CD14-positive monocyte (primary cell): ENCODE results near the gene FHIT. TPM values are rescaled to one million over a fixed set of nuclear protein-coding genes. Genes with fewer than 3 reads are reported as not detected.

Experiments used
- DNase-seq, 3 donors: peaks; one replicate each; pipeline ENCODE4 v3.0.0-alpha.2; 2011 to 2022
- H2AFZ ChIP-seq: 2 replicates; pipeline ENCODE4 v1.6.0; 2012; ENCODE audit warnings: mild to moderate bottlenecking, low read depth, low read length, inconsistent platforms; ENCODE audit not compliant: insufficient read depth, poor library complexity, severe bottlenecking
- H3K27ac ChIP-seq, 2 donors: 1 replicate in 1 of 2; 2 replicates in 1 of 2; pipeline ENCODE4 v1.5.1; 2012 to 2013; ENCODE audit warnings: low read length in 2 of 2, control low read depth in 1 of 2, inconsistent platforms in 1 of 2, low read depth in 1 of 2, mild to moderate bottlenecking in 1 of 2
- H3K27me3 ChIP-seq, 2 donors: one replicate each; pipeline versions ENCODE4 v1.6.0 to v1.6.1; 2011 to 2013; ENCODE audit warnings: low read length in 2 of 2; ENCODE audit not compliant: control insufficient read depth in 2 of 2, insufficient read depth in 2 of 2
- H3K36me3 ChIP-seq, 2 donors: replicated peaks in 1 of 2; 1 replicate in 1 of 2; 2 replicates in 1 of 2; pipeline versions ENCODE4 v1.5.1 to v1.6.1; 2012 to 2013; ENCODE audit warnings: low read length in 2 of 2, control low read depth in 1 of 2, inconsistent platforms in 1 of 2, mild to moderate bottlenecking in 1 of 2; ENCODE audit not compliant: insufficient read depth in 2 of 2, control insufficient read depth in 1 of 2
- H3K4me1 ChIP-seq, 2 donors: 1 replicate in 1 of 2; 2 replicates in 1 of 2; pipeline versions ENCODE4 v1.5.1 to v1.6.1; 2012 to 2013; ENCODE audit warnings: low read length in 2 of 2, control low read depth in 1 of 2, inconsistent platforms in 1 of 2, mild to moderate bottlenecking in 1 of 2, moderate library complexity in 1 of 2; ENCODE audit not compliant: insufficient read depth in 2 of 2, control insufficient read depth in 1 of 2
- H3K4me2 ChIP-seq: replicated peaks from 2 replicates; pipeline ENCODE3; 2012; ENCODE audit warnings: low read length, moderate library complexity, mild to moderate bottlenecking; ENCODE audit not compliant: poor library complexity, severe bottlenecking; ENCODE audit errors: extremely low read depth
- H3K4me3 ChIP-seq, 3 experiments: fragments of 200-600 bp in 1 of 3; sonication (generic) in 1 of 3; replicated peaks in 1 of 3; 1 replicate in 2 of 3; 2 replicates in 1 of 3; pipeline ENCODE4 v1.5.1; 2011 to 2013; ENCODE audit warnings: low read length in 3 of 3, mild to moderate bottlenecking in 3 of 3, control low read depth in 2 of 3, low read depth in 2 of 3, inconsistent platforms in 1 of 3, moderate library complexity in 1 of 3
- H3K79me2 ChIP-seq: 2 replicates; pipeline ENCODE4 v1.6.0; 2012; ENCODE audit warnings: mild to moderate bottlenecking, control low read depth, inconsistent platforms, low read length, moderate library complexity; ENCODE audit not compliant: insufficient read depth
- H3K9ac ChIP-seq: 2 replicates; pipeline ENCODE4 v1.6.0; 2017; ENCODE audit warnings: low read length, mild to moderate bottlenecking; ENCODE audit not compliant: insufficient read depth, poor library complexity, severe bottlenecking
- H3K9me3 ChIP-seq, 2 donors: replicated peaks in 1 of 2; 1 replicate in 1 of 2; 2 replicates in 1 of 2; pipeline versions ENCODE4 v1.5.1 to v1.6.1; 2012 to 2013; ENCODE audit warnings: low read length in 2 of 2, control low read depth in 1 of 2; ENCODE audit not compliant: control insufficient read depth in 1 of 2, insufficient read depth in 1 of 2
- H4K20me1 ChIP-seq: 2 replicates; pipeline ENCODE4 v1.6.0; 2012; ENCODE audit warnings: mild to moderate bottlenecking, low read length, control low read depth, moderate library complexity; ENCODE audit not compliant: insufficient read depth
- H3K27ac Mint-ChIP-seq, 7 donors: one replicate each; pipeline ENCODE4 v1.8.0; 2020; ENCODE audit warnings: mild to moderate bottlenecking in 7 of 7, mixed read lengths in 7 of 7, moderate library complexity in 6 of 7, inconsistent platforms in 2 of 7
- H3K27me3 Mint-ChIP-seq, 3 donors: one replicate each; pipeline ENCODE4 v1.8.0; 2021 to 2022; ENCODE audit warnings: low read depth in 3 of 3, mild to moderate bottlenecking in 3 of 3, mixed read lengths in 3 of 3, moderate library complexity in 3 of 3, inconsistent platforms in 1 of 3
- H3K36me3 Mint-ChIP-seq, 2 donors: one replicate each; pipeline ENCODE4 v1.8.0; 2020; ENCODE audit warnings: mixed read lengths in 2 of 2, inconsistent platforms in 1 of 2, mild to moderate bottlenecking in 1 of 2
- H3K4me1 Mint-ChIP-seq: one replicate; pipeline ENCODE4 v1.8.0; 2020; ENCODE audit warnings: mild to moderate bottlenecking, mixed read lengths
- H3K4me3 Mint-ChIP-seq, 2 donors: one replicate each; pipeline ENCODE4 v1.8.0; 2020; ENCODE audit warnings: mild to moderate bottlenecking in 2 of 2, mixed read lengths in 2 of 2, moderate library complexity in 1 of 2
- H3K9me3 Mint-ChIP-seq, 7 donors: one replicate each; pipeline ENCODE4 v1.8.0; 2020 to 2022; ENCODE audit warnings: mixed read lengths in 7 of 7, mild to moderate bottlenecking in 6 of 7, moderate library complexity in 6 of 7, inconsistent platforms in 2 of 7
- CTCF ChIP-seq: fragments of 200-600 bp; IDR thresholded peaks from one replicate; pipeline ENCODE4 v1.8.0; 2022; ENCODE audit warnings: antibody characterized with exemption, mild to moderate bottlenecking
- WGBS: methylation state at CpG from one replicate; pipeline ENCODE4 v1.1.5; 2013; ENCODE audit warnings: missing lambda C conversion rate; ENCODE audit not compliant: insufficient coverage; 5-methylcytosine and 5-hydroxymethylcytosine counted together
- intact Hi-C, 2 donors: fragments of 100-400 bp; cut with micrococcal nuclease; formaldehyde crosslinking; loops; one replicate each; pipeline versions ENCODE4 v1.15.0 to v1.15.1; 2023
- polyA plus RNA-seq, 3 donors: library from polyadenylated mRNA; depleted of rRNA in 1 of 3; unstranded in 2 of 3; stranded (reverse) in 1 of 3; fragments of 300-500 nt in 2 of 3; fragments of >200 nt in 1 of 3; fragmentation: Illumina TruSeq in 2 of 3; gene quantifications; 1 replicate in 2 of 3; 2 replicates in 1 of 3; pipeline ENCODE4 v1.2.3, GENCODE V29; 2012 to 2021

Gene FHIT
- polyA plus RNA-seq, 3 donors = 1.7 to 3.4 (median 3.2) TPM

- Mint-ChIP-seq H3K27ac (no peak overlapping the region), H3K36me3 (no peaks in the 10 kb centered on the region), H3K9me3 (peaks cover 0 to 5% (median 3%) of the 10 kb centered on the region in 7 donors), H3K27me3 (peaks cover 0 to 2% (median 0%) of the 10 kb centered on the region in 3 donors), H3K4me1 (no peaks in the 10 kb centered on the region), H3K4me3 (no peak overlapping the region)
- no peaks in the 10 kb centered on the region for H4K20me1 ChIP-seq
- H3K4me2 ChIP-seq = no peak overlapping the region
- no peak for TF ChIP-seq CTCF
- no peak overlapping the region for H3K4me3 ChIP-seq
- H2AFZ ChIP-seq = no peak overlapping the region
- WGBS = no CpG with 5 or more reads among the region's 3 CpGs
- H3K79me2 ChIP-seq = no peaks in the 10 kb centered on the region
- H3K4me1 ChIP-seq = no peaks in the 10 kb centered on the region
- intact Hi-C loops = no loop called here
- DNase-seq = no peak
- no peaks in the 10 kb centered on the region for H3K27me3 ChIP-seq
- no peaks in the 10 kb centered on the region for H3K36me3 ChIP-seq
- H3K9ac ChIP-seq = no peak overlapping the region
- no peak overlapping the region for H3K27ac ChIP-seq
- H3K9me3 ChIP-seq = peaks cover 0 to 4% of the 10 kb centered on the region in 2 donors
Observed at GRCh38 chr3:60703956-60704736, 547.1 kb downstream of the FHIT start.

GRCh38 chr3:60703008-60703407 lies 548.2 kb downstream of the FHIT start:
- no peak for TF ChIP-seq CTCF
- H3K4me2 ChIP-seq = no peak overlapping the region
- no peaks in the 10 kb centered on the region for H3K27me3 ChIP-seq
- no peak overlapping the region for H3K9ac ChIP-seq
- WGBS = no CpG with 5 or more reads among the region's 3 CpGs
- H3K4me1 Mint-ChIP-seq = no peaks in the 10 kb centered on the region
- H3K4me1 ChIP-seq = no peaks in the 10 kb centered on the region
- H3K4me3 ChIP-seq = no peak overlapping the region
- peaks cover 0 to 4% of the 10 kb centered on the region in 2 donors for H3K9me3 ChIP-seq
- no peaks in the 10 kb centered on the region for H3K36me3 Mint-ChIP-seq
- intact Hi-C loops = no loop called here
- peaks cover 0 to 5% (median 3%) of the 10 kb centered on the region in 7 donors for H3K9me3 Mint-ChIP-seq
- no peak overlapping the region for H3K27ac Mint-ChIP-seq
- H3K79me2 ChIP-seq = no peaks in the 10 kb centered on the region
- peaks cover 0 to 2% (median 0%) of the 10 kb centered on the region in 3 donors for H3K27me3 Mint-ChIP-seq
- H3K36me3 ChIP-seq = no peaks in the 10 kb centered on the region
- no peak overlapping the region for H3K4me3 Mint-ChIP-seq
- no peaks in the 10 kb centered on the region for H4K20me1 ChIP-seq
- H3K27ac ChIP-seq = no peak overlapping the region
- H2AFZ ChIP-seq = no peak overlapping the region
- DNase-seq = no peak
